IPS DF 6.9 (cell line): ENCODE results near the gene RDH14.

ENCODE experiments used
- DNase-seq: peaks from one replicate; pipeline ENCODE4 v3.0.0-alpha.2; 2013; ENCODE audit warnings: low read depth, low spot score
- H3K27ac ChIP-seq: one replicate; pipeline ENCODE4 v1.5.1; 2013; ENCODE audit warnings: low read length, control low read depth
- H3K27me3 ChIP-seq: 2 replicates; pipeline ENCODE4 v1.6.1; 2013; ENCODE audit warnings: mild to moderate bottlenecking, low read length; ENCODE audit not compliant: control insufficient read depth, insufficient read depth
- H3K36me3 ChIP-seq: 2 replicates; pipeline ENCODE4 v1.6.1; 2013; ENCODE audit warnings: low read length; ENCODE audit not compliant: control insufficient read depth, insufficient read depth
- H3K4me1 ChIP-seq: 2 replicates; pipeline ENCODE4 v1.6.1; 2013; ENCODE audit warnings: low read length; ENCODE audit not compliant: control insufficient read depth, insufficient read depth
- H3K4me3 ChIP-seq: 2 replicates; pipeline ENCODE4 v1.5.1; 2013; ENCODE audit warnings: mild to moderate bottlenecking, low read length
- H3K9me3 ChIP-seq: 2 replicates; pipeline ENCODE4 v1.6.1; 2013; ENCODE audit warnings: low read length, inconsistent platforms; ENCODE audit not compliant: control insufficient read depth, insufficient read depth
- WGBS: extraction: QIAGEN DNeasy Blood & Tissue Kit; methylation state at CpG from one replicate; pipeline ENCODE4 v1.1.7; 2013; ENCODE audit warnings: mixed read lengths, missing lambda C conversion rate; ENCODE audit not compliant: insufficient read length, insufficient coverage; 5-methylcytosine and 5-hydroxymethylcytosine counted together

RDH14 gene

GRCh38 chr2:18548621-18549020 lies 11.8 kb downstream of the RDH14 start:
- H3K36me3 ChIP-seq: no peaks in the 10 kb centered on the region
- H3K4me3 ChIP-seq: no peak overlapping the region
- no peak overlapping the region for H3K27ac ChIP-seq
- WGBS: no CpG with 5 or more reads among the region's 1 CpG
- H3K27me3 ChIP-seq: no peaks in the 10 kb centered on the region
- no peaks in the 10 kb centered on the region for H3K9me3 ChIP-seq
- peaks cover 2% of the 10 kb centered on the region; the same call in 1 of the 2 replicates for H3K4me1 ChIP-seq
- DNase-seq: no peak

GRCh38 chr2:18546567-18546966 lies 13.9 kb downstream of the RDH14 start:
- no peak for DNase-seq
- H3K9me3 ChIP-seq: no peaks in the 10 kb centered on the region
- no peaks in the 10 kb centered on the region for H3K36me3 ChIP-seq
- no peaks in the 10 kb centered on the region for H3K27me3 ChIP-seq
- H3K4me3 ChIP-seq: no peak overlapping the region
- H3K4me1 ChIP-seq: peaks cover 2% of the 10 kb centered on the region; the same call in 1 of the 2 replicates
- WGBS: no CpG with 5 or more reads among the region's 2 CpGs
- no peak overlapping the region for H3K27ac ChIP-seq

GRCh38 chr2:18545384-18545783 lies 15.1 kb downstream of the RDH14 start:
- no CpG with 5 or more reads among the region's 4 CpGs for WGBS
- no peaks in the 10 kb centered on the region for H3K27me3 ChIP-seq
- no peaks in the 10 kb centered on the region for H3K36me3 ChIP-seq
- no peak for DNase-seq
- no peaks in the 10 kb centered on the region for H3K9me3 ChIP-seq
- H3K4me1 ChIP-seq: peaks cover 2% of the 10 kb centered on the region; the same call in 1 of the 2 replicates
- H3K27ac ChIP-seq: no peak overlapping the region
- H3K4me3 ChIP-seq: no peak overlapping the region

GRCh38 chr2:18544171-18544570 lies 16.3 kb downstream of the RDH14 start:
- H3K4me3 ChIP-seq: no peak overlapping the region
- no peak overlapping the region for H3K27ac ChIP-seq
- peaks cover 2% of the 10 kb centered on the region; the same call in 1 of the 2 replicates for H3K4me1 ChIP-seq
- WGBS: no CpG with 5 or more reads among the region's 3 CpGs
- DNase-seq: no peak
- H3K9me3 ChIP-seq: no peaks in the 10 kb centered on the region
- no peaks in the 10 kb centered on the region for H3K36me3 ChIP-seq
- no peaks in the 10 kb centered on the region for H3K27me3 ChIP-seq

- Histone ChIP-seq H3K4me1 (no peaks in the 10 kb centered on the region), H3K4me3 (no peak overlapping the region), H3K9me3 (no peaks in the 10 kb centered on the region), H3K27me3 (no peaks in the 10 kb centered on the region), H3K36me3 (no peaks in the 10 kb centered on the region), H3K27ac (no peak overlapping the region)
- no CpG with 5 or more reads among the region's 2 CpGs for WGBS
- no peak for DNase-seq
Measured at GRCh38 chr2:18540872-18541271, 19.6 kb downstream of the RDH14 start.

GRCh38 chr2:18536697-18537096 lies 23.8 kb downstream of the RDH14 start:
- no peak overlapping the region for H3K4me3 ChIP-seq
- no peak for DNase-seq
- no peaks in the 10 kb centered on the region for H3K9me3 ChIP-seq
- no CpG with 5 or more reads among the region's 1 CpG for WGBS
- H3K27ac ChIP-seq: no peak overlapping the region
- no peaks in the 10 kb centered on the region for H3K27me3 ChIP-seq
- no peaks in the 10 kb centered on the region for H3K4me1 ChIP-seq
- no peaks in the 10 kb centered on the region for H3K36me3 ChIP-seq

GRCh38 chr2:18536100-18536499 lies 24.4 kb downstream of the RDH14 start:
- no peak for DNase-seq
- no CpG with 5 or more reads among the region's 7 CpGs for WGBS
- no peaks in the 10 kb centered on the region for H3K4me1 ChIP-seq
- no peak overlapping the region for H3K27ac ChIP-seq
- H3K36me3 ChIP-seq: no peaks in the 10 kb centered on the region
- H3K27me3 ChIP-seq: no peaks in the 10 kb centered on the region
- no peak overlapping the region for H3K4me3 ChIP-seq
- no peaks in the 10 kb centered on the region for H3K9me3 ChIP-seq

- H3K27ac ChIP-seq: no peak overlapping the region
- H3K4me3 ChIP-seq: no peak overlapping the region
- no peaks in the 10 kb centered on the region for H3K4me1 ChIP-seq
- H3K9me3 ChIP-seq: no peaks in the 10 kb centered on the region
- no peaks in the 10 kb centered on the region for H3K36me3 ChIP-seq
- no peaks in the 10 kb centered on the region for H3K27me3 ChIP-seq
- no peak for DNase-seq
- no CpG with 5 or more reads among the region's 1 CpG for WGBS
Measured at GRCh38 chr2:18531194-18531593, 29.3 kb downstream of the RDH14 start.

GRCh38 chr2:18527822-18528221 lies 32.6 kb downstream of the RDH14 start:
- Histone ChIP-seq H3K36me3 (no peaks in the 10 kb centered on the region), H3K4me3 (no peak overlapping the region), H3K4me1 (no peaks in the 10 kb centered on the region), H3K27me3 (no peaks in the 10 kb centered on the region), H3K27ac (no peak overlapping the region), H3K9me3 (no peaks in the 10 kb centered on the region)
- DNase-seq: no peak
- WGBS: no CpG with 5 or more reads among the region's 4 CpGs

GRCh38 chr2:18527326-18527725 lies 33.1 kb downstream of the RDH14 start:
- Histone ChIP-seq H3K4me3 (no peak overlapping the region), H3K4me1 (no peaks in the 10 kb centered on the region), H3K9me3 (no peaks in the 10 kb centered on the region), H3K27ac (no peak overlapping the region), H3K36me3 (no peaks in the 10 kb centered on the region), H3K27me3 (no peaks in the 10 kb centered on the region)
- WGBS: no CpG with 5 or more reads among the region's 2 CpGs
- no peak for DNase-seq

GRCh38 chr2:18526429-18526828 lies 34.0 kb downstream of the RDH14 start:
- DNase-seq: no peak
- H3K4me1 ChIP-seq: no peaks in the 10 kb centered on the region
- no peak overlapping the region for H3K27ac ChIP-seq
- H3K27me3 ChIP-seq: no peaks in the 10 kb centered on the region
- no peak overlapping the region for H3K4me3 ChIP-seq
- no peaks in the 10 kb centered on the region for H3K9me3 ChIP-seq
- no CpG with 5 or more reads among the region's 7 CpGs for WGBS
- no peaks in the 10 kb centered on the region for H3K36me3 ChIP-seq
